Lung (tissue), 12 donors: ENCODE results near the gene NQO1. TPM values are rescaled to one million over a fixed set of nuclear protein-coding genes. Genes with fewer than 3 reads are reported as not detected.

Experiments used
- ATAC-seq: fragments of 200-7000 bp; cut with Tn5 transposase; one replicate; pipeline ENCODE4 v1.9.1; 2020; ENCODE audit warnings: moderate number of reproducible peaks; ENCODE audit not compliant: insufficient read depth, low FRiP score
- DNase-seq, 3 donors: peaks; one replicate each; pipeline ENCODE4 v3.0.0-alpha.2; 2013 to 2017
- H3K27ac ChIP-seq, 2 donors: one replicate each; pipeline ENCODE4 v1.5.1; 2013; ENCODE audit warnings: mild to moderate bottlenecking in 2 of 2, moderate library complexity in 2 of 2, control low read depth in 1 of 2, inconsistent platforms in 1 of 2, low read depth in 1 of 2, low read length in 1 of 2
- H3K27me3 ChIP-seq, 3 donors: one replicate each; pipeline ENCODE4 v1.5.1; 2013; ENCODE audit warnings: low read length in 2 of 3; ENCODE audit not compliant: control insufficient read depth in 3 of 3, insufficient read depth in 3 of 3
- H3K36me3 ChIP-seq, 4 donors: one replicate each; pipeline ENCODE4 v1.5.1; 2013; ENCODE audit warnings: low read length in 4 of 4, mild to moderate bottlenecking in 1 of 4, moderate library complexity in 1 of 4; ENCODE audit not compliant: control insufficient read depth in 4 of 4, insufficient read depth in 4 of 4
- H3K4me1 ChIP-seq, 5 donors: one replicate each; pipeline ENCODE4 v1.5.1; 2013; ENCODE audit warnings: low read length in 5 of 5, mild to moderate bottlenecking in 2 of 5, moderate library complexity in 1 of 5; ENCODE audit not compliant: control insufficient read depth in 5 of 5, insufficient read depth in 5 of 5
- H3K4me3 ChIP-seq: one replicate; pipeline ENCODE4 v1.5.1; 2013; ENCODE audit warnings: mild to moderate bottlenecking, control low read depth, moderate library complexity
- H3K9ac ChIP-seq, 2 donors: one replicate each; pipeline ENCODE4 v1.5.1; 2013; ENCODE audit warnings: low read length in 2 of 2, control low read depth in 1 of 2; ENCODE audit not compliant: insufficient read depth in 1 of 2
- H3K9me3 ChIP-seq, 4 donors: one replicate each; pipeline ENCODE4 v1.5.1; 2013; ENCODE audit warnings: low read length in 3 of 4, mild to moderate bottlenecking in 1 of 4, moderate library complexity in 1 of 4; ENCODE audit not compliant: control insufficient read depth in 4 of 4, insufficient read depth in 3 of 4
- CTCF ChIP-seq: IDR thresholded peaks from 2 replicates; pipeline ENCODE4 v1.5.1; 2012; ENCODE audit warnings: mild to moderate bottlenecking; ENCODE audit errors: control extremely low read depth, extremely low read depth
- WGBS, 2 donors: extraction: QIAGEN DNeasy Blood & Tissue Kit; methylation state at CpG; one replicate each; pipeline ENCODE4 v1.1.7; 2013; 5-methylcytosine and 5-hydroxymethylcytosine counted together
- polyA plus RNA-seq, 2 donors: library from polyadenylated mRNA; stranded (reverse); fragments of 200-250 nt; gene quantifications; one replicate each; pipeline ENCODE4 v1.2.1, GENCODE V29; 2013
- total RNA-seq, 2 donors: library from RNA; depleted of rRNA in 1 of 2; stranded (reverse); fragments of >200 nt in 1 of 2; gene quantifications; one replicate each; pipeline ENCODE4 v1.2.1, GENCODE V29; 2014 to 2021
- donor health status: control.
- donor health status: control.
- donor health status: Bipolar disorder and iron deficiency.
- donor health status: healthy.
- donor health status: DM: yes; HTN: yes; CAD: no.

NQO1 gene
- total and polyA plus RNA-seq, 4 donors: 15.2 to 109 (median 44.9) TPM

GRCh38 chr16:69754143-69754468, 27.7 kb upstream of the NQO1 start:
- TF ChIP-seq CTCF: no peak
- Histone ChIP-seq H3K9ac (peak overlapping the region; percentile 63 to 83), H3K27me3 (no peaks in the 10 kb centered on the region), H3K9me3 (peaks cover 0 to 4% (median 0%) of the 10 kb centered on the region in 4 donors), H3K36me3 (peaks cover 3 to 15% (median 5%) of the 10 kb centered on the region in 4 donors), H3K4me1 (peaks cover 0 to 11% (median 4%) of the 10 kb centered on the region in 5 donors), H3K27ac (peak overlapping the region in 1 of 2 donors; percentile 83), H3K4me3 (peak overlapping the region; percentile 92)
- WGBS, 2 donors: 16 to 19% methylated on average over 4 of the region's 4 CpGs
- no peak for ATAC-seq
- no peak for DNase-seq

- no peak overlapping the region for H3K9ac ChIP-seq
- H3K4me3 ChIP-seq: no peak overlapping the region
- peaks cover 0 to 6% (median 4%) of the 10 kb centered on the region in 5 donors for H3K4me1 ChIP-seq
- no peak for DNase-seq
- H3K27ac ChIP-seq: no peak overlapping the region
- ATAC-seq: no peak
- WGBS, 2 donors: 89 to 90% methylated on average over 20 of the region's 20 CpGs
- TF ChIP-seq CTCF: no peak
- no peaks in the 10 kb centered on the region for H3K9me3 ChIP-seq
- no peaks in the 10 kb centered on the region for H3K27me3 ChIP-seq
- peaks cover 20 to 47% (median 38%) of the 10 kb centered on the region in 4 donors for H3K36me3 ChIP-seq
Observed at GRCh38 chr16:69748694-69749345, 22.5 kb upstream of the NQO1 start.

- Histone ChIP-seq H3K27ac (no peak overlapping the region), H3K9me3 (no peaks in the 10 kb centered on the region), H3K9ac (no peak overlapping the region), H3K36me3 (peaks cover 30 to 54% (median 46%) of the 10 kb centered on the region in 4 donors), H3K27me3 (no peaks in the 10 kb centered on the region), H3K4me1 (no peaks in the 10 kb centered on the region), H3K4me3 (no peak overlapping the region)
- TF ChIP-seq CTCF: no peak
- no peak for DNase-seq
- 95 to 96% methylated on average over 8 of the region's 8 CpGs for WGBS, 2 donors
- ATAC-seq: no peak
Observed at GRCh38 chr16:69747115-69747514, 20.8 kb upstream of the NQO1 start.

- TF ChIP-seq CTCF: no peak
- WGBS, 2 donors: 83 to 94% methylated on average over 10 of the region's 10 CpGs
- no peaks in the 10 kb centered on the region for H3K9me3 ChIP-seq
- peaks cover 36 to 60% (median 51%) of the 10 kb centered on the region in 4 donors for H3K36me3 ChIP-seq
- H3K4me1 ChIP-seq: no peaks in the 10 kb centered on the region
- no peak overlapping the region for H3K9ac ChIP-seq
- no peak overlapping the region for H3K27ac ChIP-seq
- H3K27me3 ChIP-seq: no peaks in the 10 kb centered on the region
- ATAC-seq (no peak), DNase-seq (no peak)
- H3K4me3 ChIP-seq: no peak overlapping the region
Observed at GRCh38 chr16:69745959-69746358, 19.6 kb upstream of the NQO1 start.
